ENCODE measurements around the gene PDIA4.
A peak's percentile ranks its signal among the peaks of the same experiment; 100 is the strongest.

The PDIA4 gene

DNA sequence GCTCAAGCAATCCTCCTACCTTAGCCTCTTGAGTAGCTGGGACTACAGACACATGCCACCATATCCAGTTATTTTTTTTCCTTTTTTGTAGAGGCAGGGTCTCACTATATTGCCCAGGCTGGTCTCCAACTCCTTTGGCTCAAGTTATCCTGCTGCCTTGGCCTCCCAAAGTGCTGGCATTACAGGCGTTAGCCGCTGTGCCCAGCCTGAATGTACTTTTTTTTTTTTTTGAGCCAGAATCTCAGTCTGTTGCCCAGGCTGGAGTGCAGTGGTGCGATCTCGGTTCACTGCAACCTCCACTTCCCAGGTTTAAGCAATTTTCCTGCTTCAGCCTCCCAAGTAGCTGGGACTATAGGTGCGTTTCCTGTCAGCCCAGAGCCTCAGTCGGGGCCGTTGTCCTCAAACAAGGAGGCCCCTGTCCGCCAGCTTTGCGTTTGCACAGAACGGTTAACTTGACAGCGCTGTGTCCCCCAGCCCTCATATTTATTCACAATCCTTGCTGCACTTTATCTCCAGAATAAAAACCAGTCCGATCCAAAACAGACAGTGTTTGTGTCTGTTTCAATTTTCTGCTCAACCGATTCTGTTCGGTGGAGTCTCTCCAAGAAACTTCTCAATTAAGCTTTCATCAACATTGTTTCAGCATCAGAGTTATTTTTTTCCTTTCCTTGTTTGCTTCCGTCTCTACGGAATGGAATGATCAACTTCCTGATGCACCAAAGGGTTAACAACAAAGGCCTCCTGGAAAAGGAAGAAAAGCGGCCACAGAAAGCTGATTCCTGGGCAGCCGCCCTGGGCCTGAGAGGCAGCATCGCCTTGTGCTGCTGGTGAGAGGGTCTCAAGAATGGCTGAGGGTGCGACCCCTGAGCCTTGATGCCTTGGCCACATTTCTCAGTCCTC is 64.5 kb downstream of the PDIA4 start:
- no peak for DNase-seq

DNA sequence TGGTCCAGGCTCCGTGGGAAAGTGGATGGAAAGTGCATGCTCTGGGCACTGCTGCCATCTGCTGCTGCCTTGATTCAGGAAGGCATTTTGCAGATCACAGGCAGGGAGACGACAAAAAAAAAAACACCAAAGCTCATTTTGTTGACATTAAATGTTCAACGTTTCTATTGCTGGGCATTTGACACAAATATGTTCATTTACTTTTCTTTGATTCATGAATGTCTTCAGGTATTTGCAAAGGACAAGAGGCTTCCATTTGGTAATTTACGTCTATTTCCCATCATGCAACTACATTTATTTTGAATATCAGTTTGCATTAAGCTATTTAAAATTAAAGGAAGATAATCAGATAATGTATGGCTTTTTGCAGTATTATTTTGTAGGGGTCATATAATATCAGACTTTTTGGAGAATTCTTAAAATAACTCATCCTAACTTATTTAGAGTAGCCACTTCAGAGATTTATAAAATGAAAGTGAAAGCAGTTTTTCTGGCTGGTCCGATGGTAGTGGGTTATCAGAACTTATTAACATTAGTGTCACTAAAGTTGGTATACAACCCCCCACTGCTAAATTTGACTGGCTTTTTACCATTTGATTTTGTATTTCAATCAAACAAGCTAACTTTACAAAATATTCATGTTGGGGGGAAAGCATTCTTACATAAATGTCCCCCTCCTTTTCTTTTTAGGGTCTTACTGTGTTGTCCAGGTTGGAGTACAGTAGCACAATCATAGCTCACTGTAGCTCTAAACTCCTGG is 65.3 kb downstream of the PDIA4 start:
- DNase-seq: peak; percentile 72

DNA sequence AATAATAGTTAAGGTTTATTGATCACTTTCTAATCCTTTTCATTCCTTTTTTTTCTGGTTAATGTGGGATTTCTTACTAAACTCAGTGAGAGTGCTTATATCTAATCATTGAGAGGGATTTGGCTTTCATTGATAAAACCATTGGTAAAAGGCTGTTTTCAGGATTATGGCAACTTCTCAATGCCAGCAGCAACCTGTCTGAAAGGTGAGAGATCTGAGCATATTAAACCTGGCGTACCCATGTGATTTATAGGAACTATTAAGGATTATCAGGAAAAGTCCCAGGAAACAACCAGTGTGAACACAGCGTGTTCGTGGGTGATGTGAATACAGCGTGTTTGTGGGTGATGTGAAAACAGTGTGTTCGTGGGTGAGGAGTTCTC is 65.9 kb downstream of the PDIA4 start:
- DNase-seq: no peak

DNA sequence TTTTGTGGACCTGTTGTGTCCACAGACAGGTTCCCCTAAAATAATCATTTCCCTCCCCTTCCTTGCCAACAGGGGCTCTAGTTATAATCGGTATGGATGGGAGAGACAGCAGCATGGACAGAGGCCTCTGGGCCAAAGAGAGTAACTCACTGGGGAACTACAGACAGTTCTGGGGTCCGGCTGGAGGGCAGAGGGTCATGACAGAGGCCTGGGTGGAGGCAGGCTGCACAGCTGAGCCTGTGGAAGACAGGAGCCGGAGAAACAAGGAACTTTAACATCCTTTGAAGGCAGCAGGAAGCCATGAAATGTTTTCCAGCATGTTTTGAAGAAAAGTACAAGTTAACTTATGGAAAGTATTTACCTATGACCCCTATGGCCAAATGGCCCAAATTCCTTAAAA is 68.6 kb downstream of the PDIA4 start:
- no peak for DNase-seq

DNA sequence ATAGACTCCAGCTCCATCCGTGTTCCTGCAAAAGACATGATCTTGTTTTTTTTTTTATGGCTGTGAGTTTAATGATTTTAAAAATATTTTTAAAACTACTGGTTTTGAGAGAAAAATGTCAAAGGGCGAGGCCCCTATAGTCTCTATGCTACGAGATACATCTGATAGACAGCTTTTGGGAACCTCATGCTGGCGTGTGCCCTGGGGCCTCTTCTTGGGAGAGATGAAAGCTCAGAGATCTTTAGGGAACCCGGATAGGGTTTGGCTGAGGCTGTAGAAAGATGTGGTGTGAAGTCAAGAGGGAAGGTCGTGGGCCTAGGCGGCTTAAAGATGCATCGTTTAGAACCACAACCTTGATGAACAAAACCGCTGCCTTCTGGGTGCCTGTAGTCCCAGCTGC is 70.2 kb downstream of the PDIA4 start:
- DNase-seq: no peak

DNA sequence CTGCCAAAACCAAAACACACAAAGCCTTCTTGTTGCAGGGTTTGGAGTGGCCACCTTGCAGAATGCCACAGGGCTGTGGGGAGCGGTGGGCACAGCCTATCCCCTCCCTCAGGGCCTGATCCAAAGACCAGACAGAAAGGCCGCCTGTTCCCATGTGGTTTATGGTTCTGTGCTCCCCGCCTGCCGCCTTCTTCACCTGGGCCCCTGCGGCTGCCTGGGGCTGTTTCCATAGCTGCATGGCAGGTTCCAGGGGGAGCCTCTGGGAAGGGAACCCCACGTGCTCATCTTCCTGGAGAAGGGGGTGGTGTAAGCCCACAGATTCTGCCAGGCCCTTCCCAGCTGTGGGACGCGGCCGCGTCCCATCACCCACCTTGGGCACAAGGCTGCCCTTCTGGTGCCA is 73.5 kb downstream of the PDIA4 start:
- DNase-seq: no peak

DNA sequence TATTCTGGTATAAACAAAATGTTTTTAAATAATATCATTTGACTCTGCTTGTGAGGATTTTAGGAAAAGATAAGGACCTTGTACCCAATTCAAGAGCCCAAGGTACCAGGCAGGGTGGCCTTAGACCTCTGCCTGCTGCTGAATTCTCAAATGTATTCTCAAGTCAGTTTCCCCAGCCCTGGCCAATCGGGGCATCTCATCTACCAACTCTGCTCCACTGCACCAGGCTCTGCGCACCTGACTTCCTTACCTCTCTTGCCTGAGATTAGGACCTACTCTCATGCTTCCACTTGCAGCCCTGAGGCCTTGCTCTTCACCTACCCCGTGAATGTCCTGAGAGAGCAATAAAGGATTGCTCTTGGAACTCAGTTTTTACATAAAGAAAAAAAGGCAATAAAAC is 74.6 kb downstream of the PDIA4 start:
- no peak for DNase-seq

All from stimulated activated CD4-positive, alpha-beta T cell treated with anti-CD3 and anti-CD28 coated beads, Interleukin-4, amount 100 ng/mL, for 24 hours (primary cell).